Suppressor macrophage (primary cell): ENCODE results near the gene RDH14.

Source experiments
- DNase-seq, 4 experiments: peaks; one replicate each; pipeline ENCODE4 v3.0.0-alpha.2; 2020 to 2022

RDH14 gene

GRCh38 chr2:18520451-18521425, 39.7 kb downstream of the RDH14 start:
- peak; percentile 66 to 84 (median 78) for DNase-seq

- DNase-seq, result no peak
Measured at GRCh38 chr2:18519914-18520450, 40.5 kb downstream of the RDH14 start.

- no peak for DNase-seq
Measured at GRCh38 chr2:18518116-18519111, 42.0 kb downstream of the RDH14 start.

- DNase-seq, result no peak
Measured at GRCh38 chr2:18517386-18517785, 43.1 kb downstream of the RDH14 start.

- DNase-seq, result no peak
Measured at GRCh38 chr2:18516112-18516511, 44.3 kb downstream of the RDH14 start.

GRCh38 chr2:18514526-18515461, 45.7 kb downstream of the RDH14 start:
- DNase-seq, result no peak

- no peak for DNase-seq
Measured at GRCh38 chr2:18510775-18511174, 49.7 kb downstream of the RDH14 start.

- no peak for DNase-seq
Measured at GRCh38 chr2:18506883-18507509, 53.5 kb downstream of the RDH14 start.

GRCh38 chr2:18505703-18506341, 54.6 kb downstream of the RDH14 start:
- no peak for DNase-seq
